Stimulated activated naive CD4-positive, alpha-beta T cell (primary cell): ENCODE data around the gene PAQR7.
"Not testable (repeated sequence)": the region's sequence is repeated elsewhere in the genome, so short reads cannot be mapped to it uniquely, and the experiment has no call there.

Experiments
- DNase-seq, 6 experiments: peaks; one replicate each; lab custom pipeline; 2025; lab: John Stamatoyannopoulos, UW

The PAQR7 gene

DNA sequence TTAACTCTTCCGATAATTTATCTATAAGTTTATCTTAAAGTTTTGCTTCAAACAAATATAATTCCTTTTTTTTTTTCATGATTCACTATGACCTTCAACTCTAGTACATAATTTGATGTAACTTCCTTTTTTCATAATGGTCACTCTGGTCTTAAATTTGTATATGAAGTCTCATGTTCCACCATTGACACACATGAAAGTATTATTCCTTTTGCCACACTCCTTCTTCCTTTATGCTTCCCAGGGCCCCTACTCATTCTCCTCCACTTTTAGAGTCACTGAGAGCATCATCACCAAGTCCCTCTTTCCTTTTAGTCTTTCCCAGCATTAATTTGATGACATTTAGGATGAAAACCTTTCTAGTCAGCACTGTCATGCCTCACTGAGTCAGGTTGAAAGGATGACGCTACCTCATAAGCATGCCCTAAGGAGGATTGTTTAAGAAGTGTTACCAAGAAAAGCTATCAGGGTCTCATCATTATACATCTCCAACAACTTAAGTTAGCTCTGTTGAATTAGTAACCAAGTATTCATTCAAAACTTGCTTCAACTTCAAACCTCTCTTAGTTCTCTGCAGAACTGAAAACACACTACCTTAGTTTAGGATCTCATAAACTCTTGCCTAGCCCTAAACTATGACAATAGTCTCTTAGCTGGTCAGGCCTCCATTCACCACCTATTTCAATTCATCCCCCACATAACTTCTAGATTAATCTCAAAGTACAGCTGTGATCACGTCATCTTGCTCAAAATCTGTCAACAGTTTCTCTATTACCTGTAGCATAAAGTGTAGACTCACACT lies 30.8 kb downstream of the PAQR7 start:
- no peak for DNase-seq

- no peak for DNase-seq
Observed at GRCh38 chr1:25843483-25843882, 32.0 kb downstream of the PAQR7 start.

DNA sequence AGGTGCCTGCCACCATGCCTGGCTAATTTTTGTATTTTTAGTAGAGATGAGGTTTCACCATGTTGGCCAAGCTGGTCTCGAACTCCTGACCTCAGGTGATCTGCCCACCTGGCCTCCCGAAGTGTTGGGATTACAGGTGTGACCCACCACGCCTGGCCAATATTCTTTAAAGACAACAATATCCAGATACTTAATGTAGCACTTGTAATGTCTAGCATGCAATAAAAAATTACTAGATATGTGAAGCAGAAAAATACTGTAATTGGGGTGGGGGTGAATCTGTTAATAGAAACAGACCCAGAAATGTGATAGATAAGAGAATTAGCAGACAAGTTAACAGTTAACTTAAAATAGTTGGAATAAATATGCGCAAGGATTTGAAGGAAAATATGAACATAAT lies 35.7 kb downstream of the PAQR7 start:
- not testable (repeated sequence) for DNase-seq

GRCh38 chr1:25837262-25837875 lies 38.1 kb downstream of the PAQR7 start:
- DNase-seq: peak in 1 of 6 experiments; percentile 6

- DNase-seq: no peak
Observed at GRCh38 chr1:25836695-25837094, 38.8 kb downstream of the PAQR7 start.

- DNase-seq: no peak
Observed at GRCh38 chr1:25834894-25835293, 40.6 kb downstream of the PAQR7 start.

DNA sequence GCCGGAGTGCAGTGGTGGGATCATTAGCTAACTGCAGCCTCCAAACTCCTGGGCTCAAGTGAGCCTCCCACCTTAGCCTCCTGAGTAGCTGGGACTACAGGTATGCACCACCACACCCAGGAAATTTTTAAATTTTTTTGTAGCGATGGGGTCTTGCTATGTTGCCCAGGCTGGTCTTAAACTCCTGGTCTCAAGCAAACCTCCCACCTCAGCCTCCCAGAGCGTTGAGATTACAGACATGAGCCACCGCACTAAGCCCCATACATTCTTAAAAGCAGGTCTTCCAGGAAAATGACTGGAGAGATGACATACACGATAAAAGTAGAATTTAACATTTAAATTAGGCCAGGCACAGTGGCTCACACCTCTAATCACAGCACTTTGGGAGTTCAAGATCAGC lies 42.4 kb downstream of the PAQR7 start:
- no peak for DNase-seq

GRCh38 chr1:25832336-25833037 lies 43.0 kb downstream of the PAQR7 start:
- DNase-seq: no peak

DNA sequence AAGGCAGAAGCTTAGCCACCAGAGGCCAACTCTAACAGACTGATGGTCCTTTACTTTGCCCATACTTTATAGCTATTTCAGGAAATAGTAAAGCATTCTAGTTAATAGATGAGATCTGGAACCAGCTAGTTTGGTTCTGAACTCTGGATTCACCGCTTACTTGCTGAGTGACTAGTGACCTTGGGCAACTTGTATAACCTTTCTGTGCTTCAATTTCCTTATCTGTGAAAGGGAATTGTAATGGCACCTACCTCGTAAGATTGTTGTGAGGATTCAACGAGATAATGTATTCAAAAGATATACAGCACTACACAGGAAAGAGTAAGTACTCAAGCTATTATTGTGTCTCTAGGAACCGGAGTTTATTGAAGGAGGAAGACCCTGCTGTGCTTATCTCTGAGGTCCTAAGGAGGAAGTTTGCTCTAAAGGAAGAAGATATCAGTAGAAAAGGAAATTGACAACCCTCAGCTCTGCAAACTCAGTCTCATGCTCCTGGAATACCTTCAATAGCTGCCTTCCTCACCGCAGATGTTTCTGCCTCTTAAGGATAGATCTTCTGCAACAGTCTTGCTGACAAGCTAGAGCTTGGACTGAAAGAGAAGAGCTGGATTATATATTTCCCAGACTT lies 43.8 kb downstream of the PAQR7 start:
- DNase-seq: peak in 1 of 6 experiments; percentile 14

- DNase-seq: no peak
Observed at GRCh38 chr1:25829046-25829445, 46.5 kb downstream of the PAQR7 start.

DNA sequence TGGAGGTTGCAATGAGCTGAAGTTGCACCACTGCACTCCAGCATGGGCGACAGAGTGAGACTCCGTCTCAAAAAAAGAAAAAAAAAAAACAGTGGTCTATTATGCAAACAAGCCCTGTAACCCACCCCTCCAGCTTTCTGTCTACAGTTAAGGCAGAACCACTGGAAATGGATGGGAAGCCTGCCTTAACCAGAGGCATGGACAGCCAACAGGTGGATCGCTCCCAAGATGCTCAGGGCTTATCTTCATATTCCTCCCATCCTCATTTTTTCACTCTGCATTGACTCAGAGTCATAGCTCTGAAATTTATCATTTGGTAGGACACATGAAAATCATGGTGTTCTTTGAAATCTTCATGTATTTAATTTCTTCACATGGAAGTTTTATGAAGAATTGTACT lies 47.0 kb downstream of the PAQR7 start:
- no peak for DNase-seq

GRCh38 chr1:25826571-25826970 lies 48.9 kb downstream of the PAQR7 start:
- DNase-seq: no peak

DNA sequence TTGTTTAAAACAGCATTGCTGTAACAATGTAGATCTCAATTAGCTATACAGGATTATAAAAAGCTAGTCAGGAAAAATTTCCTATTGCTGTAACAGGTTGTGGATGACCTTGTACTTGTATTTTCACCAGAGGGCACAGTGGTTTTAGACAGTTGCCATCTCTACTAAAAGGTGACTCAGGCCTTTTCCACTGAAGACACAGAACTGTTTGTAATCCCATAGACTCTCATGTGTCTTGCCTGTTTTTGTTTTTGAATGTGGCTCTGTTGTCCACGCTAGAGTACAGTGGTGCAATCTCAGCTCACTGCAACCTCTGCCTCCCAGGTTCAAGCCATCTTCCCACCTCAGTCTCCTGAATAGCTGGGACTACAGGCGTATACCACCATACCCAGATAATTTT lies 49.9 kb downstream of the PAQR7 start:
- DNase-seq: no peak

- no peak for DNase-seq
Observed at GRCh38 chr1:25821630-25822091, 53.8 kb downstream of the PAQR7 start.

GRCh38 chr1:25821112-25821476 lies 54.4 kb downstream of the PAQR7 start:
- DNase-seq: no peak

GRCh38 chr1:25820247-25821111 lies 55.0 kb downstream of the PAQR7 start:
- peak; percentile 64 to 81 (median 74) for DNase-seq

DNA sequence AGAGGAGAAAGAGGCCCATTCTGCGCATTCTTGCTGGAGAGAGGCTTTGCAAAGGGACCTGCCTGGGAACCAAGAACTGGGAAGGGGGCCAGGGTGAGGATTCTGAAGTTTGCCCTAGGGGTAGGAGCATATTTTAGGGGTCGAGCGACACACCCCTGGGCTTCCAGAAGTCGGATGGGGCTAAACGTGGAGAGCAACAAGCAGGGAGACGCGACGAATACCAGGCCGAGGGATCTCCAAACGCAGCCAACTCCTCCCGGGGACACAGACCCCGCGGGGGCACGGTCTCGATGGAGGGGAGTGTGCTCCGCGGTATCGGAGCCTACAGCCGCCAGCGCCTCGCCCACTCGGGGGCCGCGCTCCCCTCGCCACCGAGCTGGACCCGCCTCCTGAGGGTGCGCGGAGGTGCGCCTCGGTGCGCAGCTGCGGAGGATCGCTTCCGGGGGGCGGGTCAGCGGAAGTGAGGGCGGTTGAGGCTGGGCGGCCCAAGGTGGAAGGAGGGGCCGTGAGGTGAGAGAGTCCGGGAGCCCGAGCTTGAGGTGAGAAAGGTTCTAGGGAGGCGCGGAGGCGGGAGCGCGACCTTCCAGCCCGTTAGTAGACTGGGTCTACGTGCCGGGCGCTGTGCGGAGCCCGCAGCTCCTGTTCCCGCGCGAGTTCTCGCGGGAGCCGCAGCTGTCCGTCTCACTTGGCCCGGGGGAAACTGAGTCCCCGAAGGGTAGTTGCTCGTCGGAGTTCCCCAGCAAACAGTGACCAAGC lies 55.8 kb downstream of the PAQR7 start, which contains the start of gene MTFR1L:
Gene MTFR1L (plus strand): TSS at position 464 of the 756 bp plus-strand sequence. CDS start 3,151 bp downstream, outside the sequence.
- peak; percentile 85 to 92 (median 90) for DNase-seq

- no peak for DNase-seq
Observed at GRCh38 chr1:25818569-25818968, 56.9 kb downstream of the PAQR7 start.

DNA sequence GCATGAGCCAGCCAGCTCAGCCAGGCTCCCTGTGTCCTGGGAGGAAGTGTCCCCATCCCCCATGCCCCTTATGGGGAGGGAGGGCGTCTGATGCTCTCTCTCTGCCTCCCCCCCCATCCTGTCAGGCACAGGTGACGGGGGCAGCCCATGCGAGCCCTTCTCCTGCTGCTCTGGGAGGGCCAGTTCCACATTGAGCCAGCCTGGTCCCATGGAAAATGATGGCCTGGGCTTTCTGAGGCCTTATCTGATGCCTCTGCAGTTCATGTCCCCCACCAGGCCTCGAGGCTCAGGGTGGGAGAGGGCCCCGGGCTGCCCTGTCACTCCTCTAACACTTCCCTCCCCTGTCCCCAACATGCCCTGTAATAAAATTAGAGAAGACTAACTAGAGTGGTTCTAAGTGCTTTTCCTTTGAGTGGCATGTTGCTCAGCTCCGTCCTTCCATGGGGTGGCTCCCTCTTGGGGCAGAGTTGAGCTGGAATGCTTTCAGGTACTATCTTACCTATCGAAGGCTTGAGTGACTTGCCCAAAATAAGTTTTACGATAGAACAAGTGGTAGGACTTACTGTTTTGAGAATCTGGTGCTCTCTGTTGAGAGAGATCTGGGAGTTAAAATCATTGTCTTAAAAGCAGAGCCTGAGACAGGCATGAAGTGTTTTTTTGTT lies 57.5 kb downstream of the PAQR7 start:
- DNase-seq: no peak

- DNase-seq: no peak
Observed at GRCh38 chr1:25816112-25816718, 59.3 kb downstream of the PAQR7 start.
